Spleen (tissue), 7 donors: Measurements from ENCODE around the gene TMEM179.

Experiments
- POLR2A ChIP-seq, 3 donors: fragments of 450-650 bp; IDR thresholded peaks; one replicate each; pipeline ENCODE4 v1.5.1; 2017; ENCODE audit warnings: antibody characterized with exemption in 3 of 3, mild to moderate bottlenecking in 1 of 3
- POLR2AphosphoS5 ChIP-seq, 3 donors: sonication (generic); formaldehyde crosslinking; IDR thresholded peaks; one replicate each; pipeline ENCODE4 v1.5.1; 2017; ENCODE audit warnings: antibody characterized with exemption in 3 of 3
- TF ChIP-seq, protein P1 (sequence below), 11 experiments: fragments of 200-600 bp in 7 of 11; fragments of 450-650 bp in 4 of 11; sonication (generic) in 4 of 11; IDR thresholded peaks in 8 of 11; conservative IDR thresholded peaks in 3 of 11; 1 replicate in 7 of 11; 2 replicates in 4 of 11; pipeline versions ENCODE4 v1.4.0 to v1.8.0; 2016 to 2021; ENCODE audit warnings: antibody characterized with exemption in 11 of 11, inconsistent platforms in 4 of 11, mild to moderate bottlenecking in 1 of 11
- donor health status: DM: no; HTN: no; CAD: no; lungs with moderate emphysema.
- donor health status: DM: no; HTN: no; CAD: no.
- donor health status: DM: no; HTN: no; CAD: no.

DNA sequence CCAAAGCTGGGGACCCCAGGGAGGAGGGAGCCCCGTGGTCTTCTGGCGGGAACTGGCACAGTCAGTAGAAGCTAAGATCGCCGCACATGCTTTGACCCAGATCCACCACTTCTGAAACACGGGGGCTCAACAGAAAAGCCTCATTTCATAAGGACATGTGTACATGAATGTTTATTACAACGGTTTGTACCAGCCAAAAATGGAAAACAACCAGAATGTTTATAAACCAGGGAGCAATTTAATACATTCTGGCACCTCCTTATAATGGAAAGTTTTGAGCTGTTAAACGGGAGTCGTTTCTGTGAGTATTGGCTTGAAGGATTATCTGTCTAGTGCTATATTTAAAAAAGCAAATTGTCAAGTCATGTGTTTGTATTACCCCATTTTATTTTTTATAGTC, 7.3 kb upstream of the TMEM179 start:
- TF ChIP-seq, protein P1, sequence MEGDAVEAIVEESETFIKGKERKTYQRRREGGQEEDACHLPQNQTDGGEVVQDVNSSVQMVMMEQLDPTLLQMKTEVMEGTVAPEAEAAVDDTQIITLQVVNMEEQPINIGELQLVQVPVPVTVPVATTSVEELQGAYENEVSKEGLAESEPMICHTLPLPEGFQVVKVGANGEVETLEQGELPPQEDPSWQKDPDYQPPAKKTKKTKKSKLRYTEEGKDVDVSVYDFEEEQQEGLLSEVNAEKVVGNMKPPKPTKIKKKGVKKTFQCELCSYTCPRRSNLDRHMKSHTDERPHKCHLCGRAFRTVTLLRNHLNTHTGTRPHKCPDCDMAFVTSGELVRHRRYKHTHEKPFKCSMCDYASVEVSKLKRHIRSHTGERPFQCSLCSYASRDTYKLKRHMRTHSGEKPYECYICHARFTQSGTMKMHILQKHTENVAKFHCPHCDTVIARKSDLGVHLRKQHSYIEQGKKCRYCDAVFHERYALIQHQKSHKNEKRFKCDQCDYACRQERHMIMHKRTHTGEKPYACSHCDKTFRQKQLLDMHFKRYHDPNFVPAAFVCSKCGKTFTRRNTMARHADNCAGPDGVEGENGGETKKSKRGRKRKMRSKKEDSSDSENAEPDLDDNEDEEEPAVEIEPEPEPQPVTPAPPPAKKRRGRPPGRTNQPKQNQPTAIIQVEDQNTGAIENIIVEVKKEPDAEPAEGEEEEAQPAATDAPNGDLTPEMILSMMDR (IDR thresholded peaks at IDR 0.05 in 8 of 11, conservative IDR thresholded peaks at IDR 0.05 in 3 of 11), result no peak
- no peak for TF ChIP-seq POLR2A (IDR thresholded peaks at IDR 0.05)
- no peak for TF ChIP-seq POLR2AphosphoS5 (IDR thresholded peaks at IDR 0.05)
